Measurements from ENCODE around the gene AGFG2. TPM values are rescaled to one million over a fixed set of nuclear protein-coding genes. Genes with fewer than 3 reads are reported as not detected.

Gene AGFG2
- total and polyA plus RNA-seq, 2 of the 4 experiments (the other 2 are of a cell fraction): 3.0 to 10.0 TPM

DNA sequence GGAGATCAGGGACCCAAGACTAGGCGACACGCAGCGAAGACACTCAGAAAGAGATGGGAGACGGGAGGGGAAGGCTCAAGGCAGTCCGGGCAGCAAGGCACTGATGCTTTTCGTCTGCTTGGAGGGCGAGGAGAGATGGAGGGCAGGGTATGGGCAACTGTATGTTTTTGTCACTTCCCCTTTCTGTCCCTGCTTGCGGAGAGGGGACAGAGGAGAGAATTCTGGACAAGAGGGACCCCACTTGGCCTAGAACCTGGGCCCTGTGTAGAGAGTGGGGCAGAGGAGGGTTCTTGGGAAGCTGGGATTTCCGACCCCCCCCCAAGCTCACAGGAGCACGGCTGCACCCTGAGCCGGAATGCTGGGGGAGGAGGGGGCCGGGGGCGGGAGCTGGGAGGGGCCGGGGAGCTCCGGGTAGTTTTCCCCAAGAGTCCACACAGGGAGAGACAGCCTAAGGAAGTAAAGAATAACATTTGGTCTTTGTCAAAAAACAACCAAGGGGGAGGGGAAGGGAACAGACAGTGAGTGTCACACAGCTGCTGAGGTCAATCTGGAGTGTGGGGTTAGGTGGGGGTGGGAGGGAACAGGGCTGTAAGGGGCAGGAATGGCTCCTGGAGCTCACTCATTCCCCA, 45.2 kb downstream of the AGFG2 start:
- Histone ChIP-seq H3K36me3 (ENCODE audit: control insufficient read depth, insufficient read depth, low read length) (peaks cover 32% of the 10 kb centered on the region), H2BK5ac (ENCODE audit: low read depth, low read length, poor library complexity, severe bottlenecking) (peak overlapping the region; percentile 95), H4K8ac (ENCODE audit: low read depth in 2 of 2, low read length in 2 of 2) (peak overlapping the region; percentile 81 to 97; a peak in 3 of 4 replicates), H4K91ac (ENCODE audit: insufficient read depth, low read depth, low read length) (peak overlapping the region; percentile 99), H3K79me1 (ENCODE audit: low read depth in 1 of 2, low read length in 2 of 2) (peaks cover 17 to 64% of the 10 kb centered on the region in 2 experiments), H3K4me2 (ENCODE audit: low read depth, low read length) (peak overlapping the region; percentile 88), H3K27ac (ENCODE audit: insufficient read depth, low read length) (peak overlapping the region; percentile 96), H3K9me3 (ENCODE audit: control insufficient read depth, insufficient read depth, low read length) (no peaks in the 10 kb centered on the region), H4K5ac (ENCODE audit: low read depth, low read length) (peak overlapping the region; percentile 97), H3K27me3 (ENCODE audit: control insufficient read depth, insufficient read depth, low read length) (no peaks in the 10 kb centered on the region), H2BK120ac (ENCODE audit: low read depth, low read length) (peak overlapping the region; percentile 96), H3K4ac (ENCODE audit: low read depth, low read length) (peak overlapping the region; percentile 99), H3K18ac (ENCODE audit: low read depth, low read length) (peak overlapping the region; percentile 89), H3K23ac (ENCODE audit: low read depth, low read length) (peak overlapping the region; percentile 97), H2BK20ac (ENCODE audit: low read depth, low read length) (peak overlapping the region; percentile 89; the same call in 1 of the 2 replicates), H2AFZ (replicated peaks; ENCODE audit: low read length, poor library complexity) (peak overlapping the region; percentile 82), H2AK9ac (replicated peaks; ENCODE audit: low read depth, low read length, poor library complexity) (peak overlapping the region; percentile 98), H4K20me1 (ENCODE audit: insufficient read depth, low read length) (peaks cover 39% of the 10 kb centered on the region), H3K4me1 (ENCODE audit: control insufficient read depth, insufficient read depth, low read length) (peaks cover 12% of the 10 kb centered on the region), H2AK5ac (ENCODE audit: low read depth, low read length) (peak overlapping the region; percentile 100), H3K4me3 (ENCODE audit: insufficient read depth, low read depth, low read length) (peak overlapping the region; percentile 72), H3K14ac (replicated peaks; ENCODE audit: low read depth, low read length) (peak overlapping the region; percentile 96), H3K9me1 (ENCODE audit: insufficient read depth, low read length) (peaks cover 5% of the 10 kb centered on the region), H3K56ac (ENCODE audit: extremely low read depth, insufficient read depth, low read length) (peak overlapping the region; percentile 35), H3K9ac (ENCODE audit: low read depth, low read length) (peak overlapping the region; percentile 91), H2BK15ac (ENCODE audit: low read depth, low read length) (peak overlapping the region; percentile 74; the same call in 1 of the 3 replicates)
- TF ChIP-seq SMC3 (IDR thresholded peaks at IDR 0.05; ENCODE audit: low read depth, low read length) (no peak), RAD21 (IDR thresholded peaks at IDR 0.05; ENCODE audit: low read length) (no peak), MAFK (IDR thresholded peaks at IDR 0.05; ENCODE audit: low read depth, low read length) (no peak), RFX5 (IDR thresholded peaks at IDR 0.05; ENCODE audit: low read depth, low read length) (no peak), BHLHE40 (IDR thresholded peaks at IDR 0.05; ENCODE audit: low read depth, low read length) (no peak), FOS (IDR thresholded peaks at IDR 0.05; ENCODE audit: low read depth, low read length) (no peak), MAZ (IDR thresholded peaks at IDR 0.05; ENCODE audit: borderline replicate concordance, low read depth, low read length) (no peak; the same call in 1 of the 2 replicates), NFE2L2 (IDR thresholded peaks at IDR 0.05; ENCODE audit: low read depth, low read length) (no peak), CEBPB (IDR thresholded peaks at IDR 0.05; ENCODE audit: low read depth, low read length) (no peak)
- TF ChIP-seq, protein P1, sequence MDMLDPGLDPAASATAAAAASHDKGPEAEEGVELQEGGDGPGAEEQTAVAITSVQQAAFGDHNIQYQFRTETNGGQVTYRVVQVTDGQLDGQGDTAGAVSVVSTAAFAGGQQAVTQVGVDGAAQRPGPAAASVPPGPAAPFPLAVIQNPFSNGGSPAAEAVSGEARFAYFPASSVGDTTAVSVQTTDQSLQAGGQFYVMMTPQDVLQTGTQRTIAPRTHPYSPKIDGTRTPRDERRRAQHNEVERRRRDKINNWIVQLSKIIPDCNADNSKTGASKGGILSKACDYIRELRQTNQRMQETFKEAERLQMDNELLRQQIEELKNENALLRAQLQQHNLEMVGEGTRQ (IDR thresholded peaks at IDR 0.05; ENCODE audit: low read depth, low read length): no peak
- TF ChIP-seq, protein P2, sequence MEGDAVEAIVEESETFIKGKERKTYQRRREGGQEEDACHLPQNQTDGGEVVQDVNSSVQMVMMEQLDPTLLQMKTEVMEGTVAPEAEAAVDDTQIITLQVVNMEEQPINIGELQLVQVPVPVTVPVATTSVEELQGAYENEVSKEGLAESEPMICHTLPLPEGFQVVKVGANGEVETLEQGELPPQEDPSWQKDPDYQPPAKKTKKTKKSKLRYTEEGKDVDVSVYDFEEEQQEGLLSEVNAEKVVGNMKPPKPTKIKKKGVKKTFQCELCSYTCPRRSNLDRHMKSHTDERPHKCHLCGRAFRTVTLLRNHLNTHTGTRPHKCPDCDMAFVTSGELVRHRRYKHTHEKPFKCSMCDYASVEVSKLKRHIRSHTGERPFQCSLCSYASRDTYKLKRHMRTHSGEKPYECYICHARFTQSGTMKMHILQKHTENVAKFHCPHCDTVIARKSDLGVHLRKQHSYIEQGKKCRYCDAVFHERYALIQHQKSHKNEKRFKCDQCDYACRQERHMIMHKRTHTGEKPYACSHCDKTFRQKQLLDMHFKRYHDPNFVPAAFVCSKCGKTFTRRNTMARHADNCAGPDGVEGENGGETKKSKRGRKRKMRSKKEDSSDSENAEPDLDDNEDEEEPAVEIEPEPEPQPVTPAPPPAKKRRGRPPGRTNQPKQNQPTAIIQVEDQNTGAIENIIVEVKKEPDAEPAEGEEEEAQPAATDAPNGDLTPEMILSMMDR (conservative IDR thresholded peaks at IDR 0.05; ENCODE audit: low read depth, low read length): no peak
- TF ChIP-seq, protein P3, sequence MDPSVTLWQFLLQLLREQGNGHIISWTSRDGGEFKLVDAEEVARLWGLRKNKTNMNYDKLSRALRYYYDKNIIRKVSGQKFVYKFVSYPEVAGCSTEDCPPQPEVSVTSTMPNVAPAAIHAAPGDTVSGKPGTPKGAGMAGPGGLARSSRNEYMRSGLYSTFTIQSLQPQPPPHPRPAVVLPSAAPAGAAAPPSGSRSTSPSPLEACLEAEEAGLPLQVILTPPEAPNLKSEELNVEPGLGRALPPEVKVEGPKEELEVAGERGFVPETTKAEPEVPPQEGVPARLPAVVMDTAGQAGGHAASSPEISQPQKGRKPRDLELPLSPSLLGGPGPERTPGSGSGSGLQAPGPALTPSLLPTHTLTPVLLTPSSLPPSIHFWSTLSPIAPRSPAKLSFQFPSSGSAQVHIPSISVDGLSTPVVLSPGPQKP (IDR thresholded peaks at IDR 0.05; ENCODE audit: borderline replicate concordance, low read depth, low read length): no peak
- DNase-seq (peak; percentile 45), ATAC-seq (ENCODE audit: low read depth) (no peak)
- intact Hi-C loops (cut with micrococcal nuclease) (loop anchor here (10.0 kb wide), 1 partner anchor 251 kb away; no protein-coding TSS in a partner anchor), in situ Hi-C loops (cut with MboI; ENCODE audit: low sequenced_read_pairs) (loop anchor here (25.0 kb wide), 1 partner anchor 278 kb away; the partner anchor contains the start of genes SLC12A9 and TRIP6), dilution Hi-C loops (cut with HindIII; ENCODE audit: low sequenced_read_pairs, unreplicated experiment) (no loop called here)
- 44% methylated on average over 5 of the region's 15 CpGs; no CpG with 5 or more reads in 1 of the 2 experiments for WGBS, 2 experiments (ENCODE audit: extremely low coverage in 2 of 2, insufficient read length in 1 of 2)
- BruUV-seq (replicated peaks): no TSS peak
- ChIA-PET CTCF (interaction anchor here (0.8 to 1.6 kb wide), 2 partner anchors 34 to 106 kb away, joined by 3 to 6 read pairs; no protein-coding TSS in a partner anchor), POLR2A (ENCODE audit: unreplicated experiment) (interaction anchor here (0.5 to 1.0 kb wide), 3 partner anchors 20 to 31 kb away, joined by 3 to 5 read pairs (median 5); partner anchors contain the start of gene MOSPD3)
